C4-2B (cell line): Measurements from ENCODE around the gene BLOC1S6.

ENCODE experiments used
- ZFX ChIP-seq: fragments of 450-650 bp; IDR thresholded peaks from 2 replicates; pipeline ENCODE4 v1.6.1; 2017
- TF ChIP-seq, protein P1 (sequence below): fragments of 450-650 bp; conservative IDR thresholded peaks from 2 replicates; pipeline ENCODE4 v1.5.1; 2017; ENCODE audit warnings: mild to moderate bottlenecking

DNA sequence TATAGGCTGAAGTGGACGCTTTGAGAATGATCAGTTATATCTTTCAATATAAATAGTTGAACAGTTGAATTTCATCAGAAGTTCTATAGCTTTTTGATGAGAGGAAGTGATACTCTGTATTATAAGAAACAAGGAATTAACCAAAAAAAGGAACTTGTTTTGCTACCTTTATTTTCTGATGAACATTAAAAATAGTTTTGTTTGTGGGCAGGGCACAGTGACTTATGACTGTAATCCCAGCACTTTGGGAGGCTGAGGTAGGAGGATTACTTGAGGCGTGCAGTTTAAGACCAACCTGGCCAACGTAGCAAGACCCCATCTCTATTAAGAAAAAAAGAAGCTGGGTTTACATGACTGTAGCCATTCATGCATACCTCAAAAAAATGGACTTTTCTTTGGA is 16.7 kb downstream of the BLOC1S6 start:
- TF ChIP-seq, protein P1, sequence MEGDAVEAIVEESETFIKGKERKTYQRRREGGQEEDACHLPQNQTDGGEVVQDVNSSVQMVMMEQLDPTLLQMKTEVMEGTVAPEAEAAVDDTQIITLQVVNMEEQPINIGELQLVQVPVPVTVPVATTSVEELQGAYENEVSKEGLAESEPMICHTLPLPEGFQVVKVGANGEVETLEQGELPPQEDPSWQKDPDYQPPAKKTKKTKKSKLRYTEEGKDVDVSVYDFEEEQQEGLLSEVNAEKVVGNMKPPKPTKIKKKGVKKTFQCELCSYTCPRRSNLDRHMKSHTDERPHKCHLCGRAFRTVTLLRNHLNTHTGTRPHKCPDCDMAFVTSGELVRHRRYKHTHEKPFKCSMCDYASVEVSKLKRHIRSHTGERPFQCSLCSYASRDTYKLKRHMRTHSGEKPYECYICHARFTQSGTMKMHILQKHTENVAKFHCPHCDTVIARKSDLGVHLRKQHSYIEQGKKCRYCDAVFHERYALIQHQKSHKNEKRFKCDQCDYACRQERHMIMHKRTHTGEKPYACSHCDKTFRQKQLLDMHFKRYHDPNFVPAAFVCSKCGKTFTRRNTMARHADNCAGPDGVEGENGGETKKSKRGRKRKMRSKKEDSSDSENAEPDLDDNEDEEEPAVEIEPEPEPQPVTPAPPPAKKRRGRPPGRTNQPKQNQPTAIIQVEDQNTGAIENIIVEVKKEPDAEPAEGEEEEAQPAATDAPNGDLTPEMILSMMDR: no peak
- no peak for TF ChIP-seq ZFX
